GM21786 (cell line): ENCODE data around the gene MYO16.
"Not testable (repeated sequence)": the region's sequence is repeated elsewhere in the genome, so short reads cannot be mapped to it uniquely, and the experiment has no call there.

Experiments used
- ATAC-seq: cut with Tn5 transposase; IDR thresholded peaks from one replicate; pipeline ENCODE4 v1.9.1; 2021; ENCODE audit not compliant: unreplicated experiment

The MYO16 gene

GRCh38 chr13:108964606-108965005 is 335.2 kb downstream of the MYO16 start:
- no peak for ATAC-seq

GRCh38 chr13:108967371-108967770 is 338.0 kb downstream of the MYO16 start:
- no peak for ATAC-seq

GRCh38 chr13:108968566-108968965 is 339.2 kb downstream of the MYO16 start:
- no peak for ATAC-seq

GRCh38 chr13:108974686-108975085 is 345.3 kb downstream of the MYO16 start:
- ATAC-seq = no peak

- ATAC-seq = no peak
These were observed 350.8 kb downstream of the MYO16 start for GRCh38 chr13:108980237-108980636.

GRCh38 chr13:108981407-108981806 is 352.0 kb downstream of the MYO16 start:
- ATAC-seq = no peak

- ATAC-seq = no peak
These were observed 353.9 kb downstream of the MYO16 start for GRCh38 chr13:108983273-108983672.

GRCh38 chr13:108984251-108984920 is 355.0 kb downstream of the MYO16 start:
- no peak for ATAC-seq

GRCh38 chr13:108985166-108985565 is 355.8 kb downstream of the MYO16 start:
- no peak for ATAC-seq

- no peak for ATAC-seq
These were observed 358.1 kb downstream of the MYO16 start for GRCh38 chr13:108987517-108987916.

GRCh38 chr13:108987944-108988343 is 358.5 kb downstream of the MYO16 start:
- ATAC-seq = no peak

GRCh38 chr13:108991416-108991815 is 362.0 kb downstream of the MYO16 start:
- ATAC-seq = not testable (repeated sequence)

- ATAC-seq = no peak
These were observed 363.9 kb downstream of the MYO16 start for GRCh38 chr13:108993346-108993745.

GRCh38 chr13:108996430-108996829 is 367.0 kb downstream of the MYO16 start:
- ATAC-seq = no peak

- ATAC-seq = no peak
These were observed 370.8 kb downstream of the MYO16 start for GRCh38 chr13:109000207-109000606.

GRCh38 chr13:109002934-109003333 is 373.5 kb downstream of the MYO16 start:
- no peak for ATAC-seq

GRCh38 chr13:109007946-109008345 is 378.5 kb downstream of the MYO16 start:
- no peak for ATAC-seq

GRCh38 chr13:109009756-109010155 is 380.3 kb downstream of the MYO16 start:
- no peak for ATAC-seq

- no peak for ATAC-seq
These were observed 381.5 kb downstream of the MYO16 start for GRCh38 chr13:109010912-109011311.

GRCh38 chr13:109012115-109012514 is 382.7 kb downstream of the MYO16 start:
- no peak for ATAC-seq

- no peak for ATAC-seq
These were observed 392.1 kb downstream of the MYO16 start for GRCh38 chr13:109021558-109021957.

- ATAC-seq = no peak
These were observed 395.2 kb downstream of the MYO16 start for GRCh38 chr13:109024611-109025010.

- ATAC-seq = no peak
These were observed 396.9 kb downstream of the MYO16 start for GRCh38 chr13:109026266-109026665.
